OCI-LY1 (cell line): ENCODE data around the gene KCNK5.

Experiments used
- EZH2 ChIP-seq: fragments of 200-600 bp; sonication (generic), shearing (Covaris generic); IDR thresholded peaks from 2 replicates; pipeline ENCODE4 v1.8.0; 2017; ENCODE audit warnings: borderline replicate concordance, mixed run types, mild to moderate bottlenecking, antibody characterized with exemption, low read length, moderate library complexity, mixed read lengths
- TF ChIP-seq, protein P1 (sequence below): fragments of 200-600 bp; sonication (generic), shearing (Covaris generic); IDR thresholded peaks from 2 replicates; pipeline ENCODE4 v1.5.1; 2017; ENCODE audit warnings: mild to moderate bottlenecking, antibody characterized with exemption, low read length, moderate library complexity, mixed read lengths

DNA sequence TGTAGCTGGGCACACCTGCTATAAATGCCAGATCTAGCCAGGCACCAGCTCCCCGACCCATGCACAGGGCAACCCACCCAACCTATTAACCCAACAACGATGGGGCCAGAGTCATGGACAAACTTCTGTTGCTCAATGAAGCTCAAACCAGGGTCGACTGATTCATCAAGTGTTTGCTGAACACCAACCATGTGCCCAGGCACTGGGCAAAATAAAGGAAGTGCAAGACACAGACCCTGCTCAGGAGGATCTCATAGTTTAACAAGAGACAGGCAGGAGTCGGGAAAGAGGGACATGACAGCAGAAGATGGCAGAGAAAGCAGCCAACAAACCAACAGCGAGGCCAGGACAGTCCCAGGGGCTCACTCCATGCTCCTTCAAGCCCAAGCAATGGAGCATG, 18.8 kb downstream of the KCNK5 start:
- TF ChIP-seq, protein P1, sequence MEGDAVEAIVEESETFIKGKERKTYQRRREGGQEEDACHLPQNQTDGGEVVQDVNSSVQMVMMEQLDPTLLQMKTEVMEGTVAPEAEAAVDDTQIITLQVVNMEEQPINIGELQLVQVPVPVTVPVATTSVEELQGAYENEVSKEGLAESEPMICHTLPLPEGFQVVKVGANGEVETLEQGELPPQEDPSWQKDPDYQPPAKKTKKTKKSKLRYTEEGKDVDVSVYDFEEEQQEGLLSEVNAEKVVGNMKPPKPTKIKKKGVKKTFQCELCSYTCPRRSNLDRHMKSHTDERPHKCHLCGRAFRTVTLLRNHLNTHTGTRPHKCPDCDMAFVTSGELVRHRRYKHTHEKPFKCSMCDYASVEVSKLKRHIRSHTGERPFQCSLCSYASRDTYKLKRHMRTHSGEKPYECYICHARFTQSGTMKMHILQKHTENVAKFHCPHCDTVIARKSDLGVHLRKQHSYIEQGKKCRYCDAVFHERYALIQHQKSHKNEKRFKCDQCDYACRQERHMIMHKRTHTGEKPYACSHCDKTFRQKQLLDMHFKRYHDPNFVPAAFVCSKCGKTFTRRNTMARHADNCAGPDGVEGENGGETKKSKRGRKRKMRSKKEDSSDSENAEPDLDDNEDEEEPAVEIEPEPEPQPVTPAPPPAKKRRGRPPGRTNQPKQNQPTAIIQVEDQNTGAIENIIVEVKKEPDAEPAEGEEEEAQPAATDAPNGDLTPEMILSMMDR = no peak
- no peak for TF ChIP-seq EZH2
